ENCODE results near the gene ERF.
A peak's percentile ranks its signal among the peaks of the same experiment; 100 is the strongest.

The ERF gene

DNA sequence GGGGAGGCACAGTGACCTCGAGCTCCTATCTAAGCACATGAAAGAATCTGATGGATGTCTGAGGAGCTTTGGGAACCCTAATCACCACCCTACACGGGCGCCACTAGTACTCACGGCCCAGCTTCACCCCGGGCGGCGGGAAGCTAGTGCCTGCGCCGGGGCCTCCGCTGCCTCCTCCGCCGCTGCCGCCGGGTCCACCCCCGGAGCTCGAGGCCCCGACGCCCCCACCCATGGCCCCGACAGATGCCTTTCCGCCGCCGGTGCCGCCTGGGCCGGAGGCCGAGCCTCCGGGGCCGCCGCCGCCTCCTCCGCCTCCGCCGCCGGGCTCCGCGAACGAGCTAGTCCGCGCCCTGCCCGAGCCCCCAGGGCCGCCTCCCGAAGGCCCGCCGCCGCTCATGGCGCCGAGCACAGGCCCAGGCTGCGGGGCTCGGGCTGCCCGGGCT is 12.8 kb downstream of the ERF start:
- DNase-seq (ENCODE audit: low read depth in 2 of 2): no peak

DNA sequence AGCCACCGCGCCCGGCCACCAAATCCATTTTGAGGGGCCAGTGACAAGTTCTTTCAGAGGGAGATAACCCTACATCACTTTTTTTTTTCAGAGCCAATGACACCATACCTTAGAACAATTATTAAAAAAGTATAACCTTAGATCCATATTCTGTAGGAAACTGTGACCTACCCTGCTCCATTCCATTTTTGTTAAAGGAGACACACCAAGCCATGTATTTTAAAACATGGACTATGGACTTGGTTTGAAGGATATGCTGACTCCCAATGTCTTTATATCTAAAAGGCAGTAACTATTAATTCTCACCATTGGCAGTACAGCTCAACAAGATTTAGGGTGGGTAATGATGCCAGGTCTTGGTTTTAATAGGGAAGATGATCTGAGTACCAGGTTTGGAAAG is 13.6 kb downstream of the ERF start:
- DNase-seq (ENCODE audit: low read depth in 2 of 2): no peak

DNA sequence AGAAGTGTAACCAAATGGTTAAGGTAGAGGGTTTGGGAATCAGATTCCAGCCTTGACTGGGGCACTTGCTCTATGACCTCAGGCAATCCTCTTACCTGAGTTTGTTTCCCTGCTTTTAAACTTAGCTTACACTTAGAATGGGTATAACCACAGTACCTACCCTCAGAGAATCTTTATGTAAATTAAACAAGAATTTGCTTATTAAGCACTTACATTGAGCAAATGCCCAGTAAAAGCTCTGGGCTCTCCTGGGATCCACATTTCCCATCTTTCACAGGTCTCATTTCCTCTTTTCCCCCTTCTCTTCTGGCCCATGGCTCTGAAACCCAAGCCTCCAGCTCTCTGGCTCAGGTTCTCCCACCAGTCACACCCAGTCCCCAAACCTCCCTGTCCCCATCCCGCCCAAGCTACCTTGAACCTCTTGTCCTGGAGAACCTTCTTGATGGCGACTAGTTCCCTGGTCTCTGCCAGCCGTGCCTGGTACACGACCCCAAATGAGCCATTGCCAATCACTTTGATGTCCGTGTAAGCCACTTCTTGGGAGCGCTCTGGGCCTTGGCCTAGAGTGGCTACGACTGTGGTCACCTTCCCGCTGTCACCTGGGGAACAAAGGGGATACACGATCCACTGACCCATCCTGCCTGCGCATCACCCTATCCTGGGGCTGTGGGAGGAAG is 15.2 kb downstream of the ERF start:
- DNase-seq (ENCODE audit: low read depth in 2 of 2): no peak

DNA sequence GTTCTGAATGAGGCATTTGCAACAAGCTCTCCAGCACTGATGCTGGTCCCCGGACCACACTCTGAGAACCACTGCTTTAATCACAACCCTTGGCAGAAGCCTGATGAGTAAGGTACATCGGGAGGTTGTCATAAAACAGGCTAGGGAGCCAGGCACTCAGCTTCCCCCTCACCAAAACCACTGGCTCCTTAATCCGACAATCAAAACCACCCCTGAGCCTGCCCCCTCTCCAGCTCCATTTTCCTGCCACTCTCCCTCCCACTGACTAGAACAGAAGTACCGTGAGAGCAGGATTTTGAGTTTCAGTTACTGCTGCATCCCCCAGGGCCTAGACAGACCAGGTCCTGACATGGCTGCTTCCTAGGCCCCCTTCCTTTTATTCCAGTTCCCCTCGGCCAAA is 19.7 kb downstream of the ERF start:
- no peak for DNase-seq (ENCODE audit: low read depth in 2 of 2)

DNA sequence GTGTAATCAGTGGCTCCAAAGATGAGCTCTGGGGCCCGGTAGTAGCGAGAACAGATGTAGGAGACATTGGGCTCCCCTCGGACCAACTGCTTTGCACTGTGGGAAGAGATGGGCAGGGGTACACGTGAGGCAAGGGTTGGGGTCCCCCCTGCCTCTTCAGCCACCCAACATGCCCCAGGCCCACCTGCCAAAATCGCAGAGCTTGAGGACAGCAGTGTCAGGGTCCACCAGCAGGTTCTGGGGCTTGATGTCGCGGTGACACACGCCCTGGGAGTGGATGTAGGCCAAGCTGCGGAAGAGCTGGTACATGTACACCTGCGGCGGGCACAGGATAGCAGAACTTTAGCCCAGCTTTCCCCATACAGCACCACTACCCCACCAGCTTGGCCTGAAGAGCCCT is 20.6 kb downstream of the ERF start:
- DNase-seq (ENCODE audit: low read depth in 2 of 2): no peak

DNA sequence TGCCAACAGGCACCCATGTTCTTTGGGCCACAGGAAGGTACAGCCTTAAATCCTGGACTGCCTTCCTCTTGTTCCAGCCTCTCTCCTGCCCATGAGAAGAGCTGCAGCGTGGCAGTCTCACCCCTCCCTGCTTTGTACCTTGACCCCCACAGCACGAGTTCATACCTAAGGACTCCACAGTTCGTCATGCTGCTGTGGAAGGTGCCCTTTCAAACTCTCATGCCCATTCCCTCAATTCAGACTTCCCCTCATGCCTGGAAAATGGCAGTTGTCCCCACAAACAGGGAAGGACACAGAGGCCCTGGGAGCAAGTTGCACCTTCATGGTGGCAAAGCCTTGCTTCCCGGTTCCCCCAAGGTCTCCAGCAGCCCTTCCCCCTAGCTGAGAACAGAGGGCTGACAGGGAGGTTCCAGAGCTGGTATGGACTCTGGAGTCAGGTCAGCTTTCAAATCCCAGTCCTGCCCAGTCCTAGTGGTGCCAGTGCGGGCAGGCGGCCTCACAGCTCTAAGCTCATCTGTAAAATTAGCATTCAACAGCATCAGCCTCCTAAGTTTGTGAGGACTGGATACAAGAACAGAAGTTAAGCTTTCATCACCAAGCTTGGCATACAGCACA is 21.1 kb downstream of the ERF start:
- DNase-seq (ENCODE audit: low read depth in 2 of 2): no peak

DNA sequence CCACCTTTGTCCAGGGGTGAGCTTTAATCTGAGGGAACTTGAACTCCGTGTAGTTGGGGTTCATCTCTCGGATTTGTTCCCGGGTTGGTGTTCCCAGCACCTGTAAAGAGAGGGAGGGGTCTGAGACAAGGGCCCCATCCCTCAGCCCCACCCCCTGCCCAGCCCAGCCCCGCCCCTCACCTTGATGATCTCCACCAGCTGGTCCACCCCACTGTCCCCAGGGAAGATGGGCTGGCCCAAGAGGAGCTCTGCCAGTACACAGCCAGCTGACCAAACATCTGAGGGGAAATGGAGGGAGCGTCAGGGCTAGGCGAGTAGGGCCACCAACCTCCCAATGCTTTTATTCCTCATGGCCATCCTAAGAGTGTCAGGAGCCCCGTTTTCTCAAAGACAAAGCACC is 21.8 kb downstream of the ERF start:
- no peak for DNase-seq (ENCODE audit: low read depth in 2 of 2)

DNA sequence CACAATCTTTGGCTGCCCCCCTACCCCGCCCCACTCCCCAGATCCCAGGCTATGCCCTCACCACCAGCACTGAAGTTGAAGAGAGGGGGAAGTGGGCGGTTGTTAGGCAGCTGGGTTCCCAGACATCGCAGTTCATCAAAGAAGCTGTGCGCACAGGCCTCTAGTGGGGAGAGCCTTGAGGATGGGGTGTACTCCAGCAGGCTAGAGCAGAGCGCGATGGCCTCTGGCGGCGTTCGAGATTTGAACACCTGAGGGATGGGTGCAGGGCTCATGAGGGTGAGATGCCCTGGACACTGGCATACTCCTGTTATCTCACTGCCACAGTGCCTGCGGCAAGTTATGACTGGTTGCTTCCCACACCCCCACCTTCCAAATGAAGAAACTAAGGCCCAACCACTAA is 22.5 kb downstream of the ERF start:
- no peak for DNase-seq (ENCODE audit: low read depth in 2 of 2)

DNA sequence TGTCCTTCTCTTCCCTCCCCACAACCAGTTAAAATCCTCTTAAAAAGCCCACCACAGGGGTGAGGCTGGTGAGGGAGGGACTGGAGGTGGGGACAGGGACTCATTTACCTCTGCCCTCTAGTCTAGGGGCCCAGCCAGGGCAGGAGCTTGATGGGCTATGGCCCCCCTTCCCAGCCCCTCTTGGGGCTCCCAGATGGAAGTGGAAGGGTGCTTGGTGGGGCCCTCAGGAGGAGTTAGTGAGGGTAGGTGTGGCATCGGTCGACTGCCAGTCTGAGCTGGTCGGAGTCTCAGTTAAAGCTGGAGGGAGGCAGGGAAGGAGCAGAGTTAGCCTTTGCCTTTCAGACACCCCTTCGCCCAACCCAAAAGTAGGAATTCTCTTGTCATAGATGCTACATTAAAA is 24.4 kb downstream of the ERF start:
- DNase-seq (ENCODE audit: low read depth in 2 of 2): no peak

DNA sequence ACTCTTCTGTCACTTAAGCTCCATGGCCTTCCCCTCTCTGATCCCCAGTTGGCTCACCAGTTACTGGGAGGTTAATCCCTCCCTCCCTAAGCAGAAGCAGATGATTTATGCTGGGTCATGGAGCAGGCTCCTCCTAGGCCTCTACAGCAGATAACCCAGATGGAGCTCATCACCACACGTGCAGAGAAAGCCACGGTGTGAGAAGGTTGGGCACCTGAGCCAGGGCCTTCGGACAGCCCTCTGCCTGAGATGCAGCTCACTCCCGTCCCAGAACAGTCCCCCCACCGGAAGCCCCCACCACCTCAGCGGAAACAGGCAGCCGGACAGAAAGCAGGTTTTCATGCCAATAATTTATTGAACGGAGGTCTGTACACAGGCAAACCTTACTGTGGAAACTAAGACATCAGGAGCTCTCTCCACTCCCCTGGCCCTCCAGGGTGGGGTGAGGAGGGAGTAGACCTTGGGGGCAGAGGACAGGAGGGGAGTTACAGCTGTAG is 25.0 kb downstream of the ERF start:
- no peak for DNase-seq (ENCODE audit: low read depth in 2 of 2)

DNA sequence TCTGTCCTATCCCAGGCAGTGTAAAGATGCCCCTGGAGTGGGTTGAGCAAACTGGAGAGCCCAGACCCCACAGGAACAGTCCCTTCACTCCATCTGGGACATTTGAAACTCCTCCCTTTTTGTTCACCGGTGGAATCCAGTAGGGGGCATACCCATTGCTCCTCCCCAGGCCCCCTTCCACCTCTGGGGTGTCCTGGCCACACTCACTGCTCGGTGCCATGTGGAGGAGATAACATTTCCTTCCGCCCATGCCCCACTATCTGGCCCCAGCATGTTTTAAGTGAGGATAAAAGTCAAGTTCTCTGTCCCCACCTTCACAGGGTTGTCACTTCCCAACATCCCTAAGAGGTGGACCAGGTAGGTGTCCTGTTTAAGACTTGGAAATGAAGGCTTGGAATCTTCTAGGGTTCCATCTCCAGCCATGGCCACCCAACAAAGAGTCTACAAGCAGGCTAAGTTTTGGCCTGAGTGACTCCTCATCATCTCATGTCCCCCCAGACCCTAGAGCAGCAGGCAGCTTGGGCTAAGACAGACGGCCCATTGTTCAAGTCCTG is 25.6 kb downstream of the ERF start:
- DNase-seq (ENCODE audit: low read depth in 2 of 2): no peak

DNA sequence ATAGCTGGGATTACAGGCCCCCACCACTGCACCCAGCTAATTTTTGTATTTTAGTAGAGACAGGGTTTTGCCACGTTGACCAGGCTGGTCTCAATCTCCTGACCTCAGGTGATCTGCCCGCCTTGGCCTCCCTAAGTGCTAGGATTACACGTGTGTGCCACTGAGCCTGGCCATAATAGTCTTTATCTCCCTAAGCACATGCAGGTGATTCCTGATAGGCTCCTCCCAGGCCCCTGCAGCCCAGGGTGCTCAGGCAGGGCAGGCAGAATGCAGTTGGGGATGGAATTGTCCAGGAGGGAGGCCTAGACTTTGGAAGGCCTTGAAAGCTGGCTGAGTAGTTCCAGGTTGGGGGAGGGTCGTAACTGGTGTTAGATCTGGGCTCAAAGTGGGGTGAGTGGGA is 26.3 kb downstream of the ERF start:
- no peak for DNase-seq (ENCODE audit: low read depth in 2 of 2)

DNA sequence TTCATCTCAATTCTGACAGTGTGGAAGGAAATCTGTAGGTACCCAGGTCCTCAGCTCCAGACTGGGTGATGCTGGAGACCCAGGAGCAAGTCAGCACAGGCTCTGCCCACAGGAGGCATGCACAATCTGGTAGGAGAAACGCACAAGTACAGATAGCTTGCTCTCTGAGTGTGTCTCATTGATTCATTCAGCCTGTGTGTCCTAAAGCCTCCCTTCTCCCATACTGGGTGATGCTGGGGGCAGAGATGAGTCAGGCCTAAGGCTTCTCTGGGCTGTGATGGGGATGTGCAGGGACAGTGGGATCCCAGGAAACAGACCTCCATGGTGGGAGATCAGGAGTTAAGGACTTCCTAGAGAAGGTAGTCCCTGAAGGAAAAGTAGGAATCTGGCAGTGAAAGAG is 28.0 kb downstream of the ERF start:
- DNase-seq (ENCODE audit: low read depth in 2 of 2): no peak

DNA sequence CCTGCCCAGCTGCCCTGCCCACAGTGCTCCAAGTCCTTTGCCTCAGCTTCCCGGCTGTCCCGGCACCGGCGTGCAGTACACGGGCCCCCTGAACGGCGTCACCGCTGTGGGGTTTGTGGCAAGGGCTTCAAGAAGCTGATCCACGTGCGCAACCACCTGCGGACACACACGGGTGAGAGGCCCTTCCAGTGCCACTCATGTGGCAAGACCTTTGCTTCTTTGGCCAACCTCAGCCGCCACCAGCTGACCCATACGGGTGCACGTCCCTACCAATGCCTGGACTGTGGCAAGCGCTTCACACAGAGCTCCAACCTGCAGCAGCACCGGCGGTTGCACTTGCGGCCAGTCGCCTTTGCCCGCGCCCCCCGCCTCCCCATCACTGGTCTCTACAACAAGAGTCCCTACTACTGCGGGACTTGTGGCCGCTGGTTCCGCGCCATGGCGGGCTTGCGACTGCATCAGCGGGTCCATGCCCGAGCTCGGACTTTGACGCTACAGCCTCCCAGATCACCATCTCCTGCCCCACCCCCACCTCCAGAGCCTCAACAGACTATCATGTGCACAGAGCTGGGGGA is 29.1 kb downstream of the ERF start:
- no peak for DNase-seq (ENCODE audit: low read depth in 2 of 2)

DNA sequence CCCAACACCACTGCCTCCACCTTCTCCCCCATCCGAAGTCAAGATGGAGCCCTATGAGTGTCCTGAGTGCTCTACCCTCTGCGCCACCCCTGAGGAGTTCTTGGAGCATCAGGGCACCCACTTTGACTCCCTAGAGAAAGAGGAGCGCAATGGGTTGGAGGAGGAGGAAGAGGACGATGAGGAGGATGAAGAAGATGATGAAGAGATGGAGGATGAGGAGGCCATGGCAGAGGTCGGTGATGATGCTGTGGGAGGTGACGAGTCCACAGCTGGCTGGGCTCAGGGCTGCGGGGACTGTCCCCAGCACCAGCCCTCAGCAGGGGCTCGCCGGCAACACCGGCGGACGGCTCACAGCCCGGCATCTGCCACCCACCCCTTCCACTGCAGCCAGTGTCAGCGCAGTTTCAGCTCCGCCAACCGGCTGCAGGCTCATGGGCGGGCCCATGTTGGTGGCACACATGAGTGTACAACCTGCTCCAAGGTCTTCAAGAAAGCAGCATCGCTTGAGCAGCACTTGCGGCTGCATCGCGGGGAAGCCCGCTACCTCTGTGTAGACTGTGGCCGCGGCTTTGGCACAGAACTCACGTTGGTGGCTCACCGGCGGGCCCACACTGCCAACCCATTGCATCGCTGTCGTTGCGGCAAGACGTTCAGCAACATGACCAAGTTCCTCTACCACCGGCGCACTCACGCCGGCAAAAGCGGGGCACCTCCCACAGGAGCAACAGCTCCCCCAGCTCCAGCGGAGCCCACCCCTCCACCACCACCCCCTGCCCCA is 29.8 kb downstream of the ERF start:
- DNase-seq (ENCODE audit: low read depth in 2 of 2): no peak

DNA sequence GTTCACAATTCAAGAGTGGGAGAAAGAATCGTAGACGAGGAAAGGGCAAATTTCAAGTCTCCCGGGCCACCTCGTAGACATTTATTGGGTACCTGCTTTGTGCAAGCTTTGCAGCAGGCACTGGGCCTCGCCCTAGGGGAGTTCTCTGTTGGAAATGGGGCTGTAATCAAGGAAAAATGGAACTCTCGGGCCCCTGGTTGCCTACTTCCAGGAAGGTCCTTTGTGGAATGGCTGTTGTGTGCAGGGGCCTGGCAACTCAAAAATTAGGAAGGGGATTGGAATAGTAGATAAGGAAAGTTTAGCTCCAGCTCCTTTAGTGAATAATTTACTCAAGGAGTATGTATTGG is 34.2 kb downstream of the ERF start:
- no peak for DNase-seq (ENCODE audit: low read depth in 2 of 2)

DNA sequence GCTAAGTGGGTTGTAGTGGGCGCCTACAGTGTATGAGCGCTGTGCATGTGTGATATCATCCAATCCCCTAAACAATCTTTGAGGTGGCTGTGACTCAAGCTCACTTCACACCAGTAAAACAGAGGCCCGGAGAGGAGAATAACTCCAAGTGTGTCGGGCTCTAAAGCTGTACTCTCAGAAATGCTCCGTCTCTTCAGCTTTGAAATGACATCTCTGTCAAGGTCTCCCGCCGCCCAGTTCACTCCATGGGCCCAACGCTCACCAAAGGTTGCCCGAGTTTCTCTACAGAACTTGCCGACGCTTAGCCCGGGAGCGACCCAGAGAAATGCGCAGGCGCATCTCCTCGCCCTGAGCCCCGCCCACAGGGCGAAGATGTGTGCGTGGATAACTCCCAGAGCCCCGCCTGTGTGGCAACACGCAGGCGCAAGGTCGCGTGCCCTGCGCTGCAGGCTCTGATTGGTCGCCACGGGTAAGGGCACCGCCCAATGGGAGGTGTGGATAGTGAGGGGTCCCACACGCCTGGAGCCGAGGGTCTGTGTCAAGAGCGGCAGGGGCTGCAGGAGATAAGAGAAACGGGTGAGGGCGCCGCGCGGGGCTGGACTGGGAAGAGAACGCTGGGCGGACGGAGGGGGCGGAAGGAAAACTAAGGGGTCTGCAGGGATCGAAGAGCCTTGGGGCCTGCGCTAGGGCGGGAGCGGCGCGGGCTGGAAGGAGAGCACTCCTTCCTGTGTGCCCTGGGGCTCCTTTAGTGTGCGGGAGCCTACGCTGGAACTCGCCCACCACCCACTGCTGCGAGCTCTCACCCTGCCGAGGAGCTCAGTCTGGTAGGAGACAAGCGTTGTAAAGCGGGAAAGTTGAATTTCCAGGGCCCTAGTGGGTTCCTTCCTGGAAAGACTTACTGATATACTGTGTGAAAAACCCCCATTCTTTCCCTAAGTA is 34.8 kb downstream of the ERF start, which contains the start of gene ZNF526:
Gene ZNF526 (plus strand): TSS at position 501 of the 939 bp plus-strand sequence. CDS start 4,092 bp downstream, outside the sequence.
- DNase-seq (ENCODE audit: low read depth in 2 of 2): peak; percentile 91 to 94

DNA sequence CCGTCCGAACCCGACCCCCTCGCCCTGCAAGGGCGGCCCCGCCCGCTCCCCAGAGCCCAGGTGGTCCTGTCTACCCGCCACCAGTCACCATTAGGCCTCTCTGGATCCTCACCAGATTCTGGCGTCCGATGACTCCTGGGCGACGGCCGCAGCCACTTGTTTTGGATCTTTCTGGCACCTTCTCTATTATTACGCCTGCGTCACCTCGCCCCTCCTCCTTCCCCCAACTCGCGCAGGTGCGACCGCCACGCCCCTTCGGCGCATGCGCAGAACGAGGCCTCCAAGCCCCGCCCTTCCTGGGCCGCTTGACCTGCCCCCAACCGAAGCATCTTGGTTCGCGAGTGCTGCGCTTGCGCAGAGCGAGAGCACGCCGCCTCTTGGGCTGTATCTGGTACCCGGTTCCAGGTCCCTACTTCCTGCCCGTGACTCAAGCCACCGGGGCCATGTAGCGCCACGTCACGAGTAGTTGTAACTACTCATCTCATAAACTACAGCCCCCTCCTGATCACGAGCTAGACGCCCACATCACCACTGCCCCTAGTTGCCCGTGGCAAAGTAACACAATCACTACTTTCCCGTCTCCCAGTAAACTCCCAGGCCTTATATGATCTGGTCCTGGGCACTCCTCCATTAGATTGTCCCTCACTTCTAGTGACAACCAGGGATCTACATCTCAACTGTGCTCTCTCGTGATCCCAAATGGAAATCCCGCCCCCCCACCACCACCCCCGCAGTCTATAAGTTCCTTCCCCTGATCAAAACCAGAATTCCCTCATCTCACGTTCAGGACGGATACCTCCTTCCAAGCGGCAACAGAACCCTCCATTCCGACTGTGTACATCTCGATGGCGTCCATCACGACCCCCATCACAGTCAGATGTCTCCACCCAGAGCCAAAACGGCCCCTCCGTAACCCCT is 37.1 kb downstream of the ERF start, which contains the start of gene DEDD2:
Gene DEDD2 (minus strand): TSS at position 158 of the 918 bp plus-strand sequence. CDS start 670 bp downstream, outside the sequence.
- peak; percentile 100 for DNase-seq (ENCODE audit: low read depth in 2 of 2)

DNA sequence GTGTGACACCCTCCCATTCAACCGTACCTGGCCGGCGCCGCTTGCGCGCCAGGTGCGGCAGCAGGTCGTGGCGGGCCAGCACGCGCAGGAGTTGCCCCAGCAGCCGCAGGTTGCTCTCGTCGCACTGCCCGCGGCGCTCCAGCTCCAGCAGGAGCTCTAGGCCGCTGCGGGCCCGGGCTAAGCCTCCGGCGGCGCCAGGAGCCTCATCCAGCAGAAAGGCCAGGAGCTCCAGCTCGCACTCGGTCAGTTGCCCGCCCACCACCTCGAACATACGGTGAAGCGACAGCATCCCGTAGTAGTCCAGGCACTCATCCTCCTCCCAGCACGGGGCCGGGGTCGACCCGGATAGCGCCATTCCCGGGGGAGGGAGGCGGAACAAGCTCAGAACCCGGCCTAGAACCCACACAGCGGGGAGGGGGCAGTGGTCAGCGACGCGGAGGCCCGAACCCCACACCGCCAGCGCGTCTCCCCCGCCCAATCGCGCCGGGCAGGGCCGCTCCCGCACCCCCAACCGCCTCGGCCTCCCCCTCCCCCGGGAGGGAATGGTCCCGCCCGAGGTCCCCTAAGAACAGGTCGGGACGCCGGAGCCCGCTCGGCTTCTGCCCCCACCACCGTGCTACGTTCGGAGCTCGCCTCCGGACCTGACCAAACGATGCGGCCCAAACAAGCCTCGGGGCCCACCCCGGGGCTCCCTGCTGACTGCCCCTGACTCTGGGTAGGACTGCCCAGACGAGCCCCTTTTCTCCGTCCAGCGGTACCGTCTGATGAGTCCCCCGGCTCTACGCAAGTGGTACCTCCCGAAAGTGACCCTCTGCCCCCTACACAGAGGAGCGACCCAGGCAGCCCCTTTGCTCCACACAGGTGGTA is 38.0 kb downstream of the ERF start:
- DNase-seq (ENCODE audit: low read depth in 2 of 2): no peak

Measured in stimulated activated CD8-positive, alpha-beta memory T cell treated with anti-CD3 and anti-CD28 coated beads, Interleukin-7, amount 100 ng/mL, for 1 hour (primary cell).